NCI-H1105 (cell line): ENCODE measurements around the gene CGRRF1.

Experiments used
- DNase-seq: peaks from one replicate; lab custom pipeline; 2025; lab: John Stamatoyannopoulos, UW

CGRRF1 gene

GRCh38 chr14:54577977-54578376 is 68.3 kb downstream of the CGRRF1 start:
- DNase-seq, result no peak

GRCh38 chr14:54579621-54580020 is 69.9 kb downstream of the CGRRF1 start:
- no peak for DNase-seq

GRCh38 chr14:54580933-54581332 is 71.2 kb downstream of the CGRRF1 start:
- no peak for DNase-seq

- no peak for DNase-seq
Measured at GRCh38 chr14:54582334-54582733, 72.6 kb downstream of the CGRRF1 start.

- DNase-seq, result no peak
Measured at GRCh38 chr14:54584097-54584496, 74.4 kb downstream of the CGRRF1 start.

- no peak for DNase-seq
Measured at GRCh38 chr14:54585214-54585613, 75.5 kb downstream of the CGRRF1 start.
